CD4-positive, alpha-beta T cell treated with Interferon gamma for 1 hour (primary cell): Measurements from ENCODE around the gene SRRM2.
"Not testable (repeated sequence)": the region's sequence is repeated elsewhere in the genome, so short reads cannot be mapped to it uniquely, and the experiment has no call there.

Experiments
- DNase-seq: peaks from one replicate; pipeline ENCODE4 v3.0.0-alpha.2; 2020

Gene SRRM2

GRCh38 chr16:2715519-2715918 lies 36.9 kb upstream of the SRRM2 start:
- peak; percentile 77 for DNase-seq

- no peak for DNase-seq
Observed at GRCh38 chr16:2715966-2716885, 36.2 kb upstream of the SRRM2 start.

- no peak for DNase-seq
Observed at GRCh38 chr16:2716948-2717347, 35.5 kb upstream of the SRRM2 start.

GRCh38 chr16:2717383-2718263 lies 34.8 kb upstream of the SRRM2 start:
- DNase-seq: no peak

GRCh38 chr16:2719328-2720063 lies 32.9 kb upstream of the SRRM2 start:
- no peak for DNase-seq

- DNase-seq: no peak
Observed at GRCh38 chr16:2720064-2720457, 32.4 kb upstream of the SRRM2 start, which contains the start of gene PRSS27. TSS of gene PRSS27 (minus strand) at chr16:2720224. CDS start at chr16:2720160, 64 bp downstream.

GRCh38 chr16:2720719-2721633 lies 31.5 kb upstream of the SRRM2 start:
- peak; percentile 89 for DNase-seq

- DNase-seq: not testable (repeated sequence)
Observed at GRCh38 chr16:2721634-2722173, 30.7 kb upstream of the SRRM2 start.

- no peak for DNase-seq
Observed at GRCh38 chr16:2724088-2724676, 28.3 kb upstream of the SRRM2 start.

GRCh38 chr16:2724816-2725348 lies 27.6 kb upstream of the SRRM2 start:
- DNase-seq: no peak

GRCh38 chr16:2726923-2727322 lies 25.5 kb upstream of the SRRM2 start:
- DNase-seq: no peak

- DNase-seq: no peak
Observed at GRCh38 chr16:2728034-2728433, 24.4 kb upstream of the SRRM2 start.

- no peak for DNase-seq
Observed at GRCh38 chr16:2734844-2735515, 17.5 kb upstream of the SRRM2 start.

GRCh38 chr16:2736476-2737237 lies 15.8 kb upstream of the SRRM2 start:
- no peak for DNase-seq

GRCh38 chr16:2737238-2737605 lies 15.2 kb upstream of the SRRM2 start:
- no peak for DNase-seq

- no peak for DNase-seq
Observed at GRCh38 chr16:2737895-2738418, 14.5 kb upstream of the SRRM2 start.

- DNase-seq: no peak
Observed at GRCh38 chr16:2738615-2739014, 13.8 kb upstream of the SRRM2 start.

- DNase-seq: no peak
Observed at GRCh38 chr16:2739625-2740430, 12.6 kb upstream of the SRRM2 start.
